Tibial artery (tissue), 4 donors: ENCODE measurements around the gene ZP4.

Experiments used
- DNase-seq, 2 donors: peaks; one replicate each; pipeline ENCODE4 v3.0.0-alpha.2; 2019
- H3K27ac ChIP-seq, 2 donors: fragments of 200-600 bp; sonication (generic) in 1 of 2; 1 replicate in 1 of 2; 2 replicates in 1 of 2; pipeline ENCODE4 v1.5.1; 2018 to 2019; ENCODE audit warnings: mild to moderate bottlenecking in 1 of 2
- H3K27me3 ChIP-seq, 2 donors: fragments of 200-600 bp; sonication (generic) in 1 of 2; one replicate each; pipeline versions ENCODE4 v1.5.1 to v1.6.0; 2016 to 2019
- H3K36me3 ChIP-seq, 3 donors: fragments of 200-600 bp; sonication (generic) in 2 of 3; one replicate each; pipeline ENCODE4 v1.5.1; 2016 to 2019; ENCODE audit warnings: mild to moderate bottlenecking in 2 of 3
- H3K4me1 ChIP-seq, 4 donors: fragments of 200-600 bp; sonication (generic) in 2 of 4; 1 replicate in 3 of 4; 2 replicates in 1 of 4; pipeline ENCODE4 v1.5.1; 2016 to 2019
- H3K4me3 ChIP-seq, 2 donors: fragments of 200-600 bp; sonication (generic) in 1 of 2; 1 replicate in 1 of 2; 2 replicates in 1 of 2; pipeline ENCODE4 v1.5.1; 2018 to 2019; ENCODE audit warnings: mild to moderate bottlenecking in 2 of 2
- H3K9me3 ChIP-seq, 3 donors: fragments of 200-600 bp; sonication (generic) in 1 of 3; one replicate each; pipeline ENCODE4 v1.5.1; 2016 to 2019
- intact Hi-C: fragments of 100-400 bp; cut with DNase I; formaldehyde crosslinking; loops from one replicate; pipeline ENCODE4 v1.15.0; 2023; ENCODE audit warnings: low total_unique reads
- TF ChIP-seq, protein P1 (sequence below), 2 experiments: fragments of 200-600 bp in 1 of 2; fragments of 450-650 bp in 1 of 2; IDR thresholded peaks; one replicate each; pipeline ENCODE4 v1.5.1; 2017 to 2019; ENCODE audit warnings: antibody characterized with exemption in 2 of 2, mild to moderate bottlenecking in 1 of 2, moderate library complexity in 1 of 2

The ZP4 gene

DNA sequence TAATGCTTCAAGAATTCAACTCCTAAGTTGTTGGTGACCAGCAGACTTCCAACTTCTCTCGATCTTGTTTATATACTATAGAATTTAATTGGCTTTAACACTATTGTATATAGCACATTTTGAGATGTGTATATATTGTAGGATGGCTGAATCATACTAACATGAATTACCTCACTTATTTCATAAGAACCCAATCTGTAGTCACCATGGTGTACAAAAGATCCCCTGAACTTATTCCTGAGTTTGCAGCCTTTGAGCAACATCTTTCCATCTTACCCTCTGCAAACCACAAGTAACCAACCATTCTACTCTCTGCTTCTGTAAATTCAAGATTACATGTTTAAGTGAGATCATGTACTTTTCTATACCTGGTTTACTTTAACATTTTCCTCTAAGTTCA is 12.3 kb downstream of the ZP4 start:
- peaks cover 0 to 9% (median 0%) of the 10 kb centered on the region in 4 donors for H3K4me1 ChIP-seq
- no peaks in the 10 kb centered on the region for H3K27me3 ChIP-seq
- TF ChIP-seq, protein P1, sequence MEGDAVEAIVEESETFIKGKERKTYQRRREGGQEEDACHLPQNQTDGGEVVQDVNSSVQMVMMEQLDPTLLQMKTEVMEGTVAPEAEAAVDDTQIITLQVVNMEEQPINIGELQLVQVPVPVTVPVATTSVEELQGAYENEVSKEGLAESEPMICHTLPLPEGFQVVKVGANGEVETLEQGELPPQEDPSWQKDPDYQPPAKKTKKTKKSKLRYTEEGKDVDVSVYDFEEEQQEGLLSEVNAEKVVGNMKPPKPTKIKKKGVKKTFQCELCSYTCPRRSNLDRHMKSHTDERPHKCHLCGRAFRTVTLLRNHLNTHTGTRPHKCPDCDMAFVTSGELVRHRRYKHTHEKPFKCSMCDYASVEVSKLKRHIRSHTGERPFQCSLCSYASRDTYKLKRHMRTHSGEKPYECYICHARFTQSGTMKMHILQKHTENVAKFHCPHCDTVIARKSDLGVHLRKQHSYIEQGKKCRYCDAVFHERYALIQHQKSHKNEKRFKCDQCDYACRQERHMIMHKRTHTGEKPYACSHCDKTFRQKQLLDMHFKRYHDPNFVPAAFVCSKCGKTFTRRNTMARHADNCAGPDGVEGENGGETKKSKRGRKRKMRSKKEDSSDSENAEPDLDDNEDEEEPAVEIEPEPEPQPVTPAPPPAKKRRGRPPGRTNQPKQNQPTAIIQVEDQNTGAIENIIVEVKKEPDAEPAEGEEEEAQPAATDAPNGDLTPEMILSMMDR (IDR thresholded peaks at IDR 0.05): no peak
- no peak for DNase-seq
- no peak overlapping the region for H3K27ac ChIP-seq
- H3K36me3 ChIP-seq: no peaks in the 10 kb centered on the region
- H3K4me3 ChIP-seq: no peak overlapping the region
- H3K9me3 ChIP-seq: no peaks in the 10 kb centered on the region
- intact Hi-C loops: no loop called here

DNA sequence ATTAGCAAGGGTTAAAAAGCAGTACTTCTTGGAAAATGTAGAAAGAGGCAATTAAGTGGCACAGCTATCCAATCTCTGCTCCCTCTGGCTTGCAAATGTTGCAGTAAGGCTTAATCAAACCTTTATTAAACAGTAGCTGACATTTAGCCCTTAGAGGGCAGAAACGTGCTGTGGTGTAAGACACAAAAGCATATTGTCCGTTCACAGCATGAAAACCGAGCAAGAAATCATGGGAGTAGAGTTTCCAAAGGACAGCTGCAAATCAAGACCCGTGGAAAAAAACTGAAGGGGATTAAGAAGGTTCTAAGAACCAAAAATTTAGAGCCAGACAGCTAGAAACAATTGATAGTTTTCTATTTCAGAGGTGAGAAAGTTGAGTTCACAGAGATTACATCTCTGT is 13.1 kb downstream of the ZP4 start:
- no peak overlapping the region for H3K27ac ChIP-seq
- H3K27me3 ChIP-seq: no peaks in the 10 kb centered on the region
- no peaks in the 10 kb centered on the region for H3K36me3 ChIP-seq
- TF ChIP-seq, protein P1 (IDR thresholded peaks at IDR 0.05): no peak
- intact Hi-C loops: no loop called here
- no peak for DNase-seq
- H3K9me3 ChIP-seq: no peaks in the 10 kb centered on the region
- H3K4me1 ChIP-seq: peaks cover 0 to 9% (median 0%) of the 10 kb centered on the region in 4 donors
- H3K4me3 ChIP-seq: no peak overlapping the region

DNA sequence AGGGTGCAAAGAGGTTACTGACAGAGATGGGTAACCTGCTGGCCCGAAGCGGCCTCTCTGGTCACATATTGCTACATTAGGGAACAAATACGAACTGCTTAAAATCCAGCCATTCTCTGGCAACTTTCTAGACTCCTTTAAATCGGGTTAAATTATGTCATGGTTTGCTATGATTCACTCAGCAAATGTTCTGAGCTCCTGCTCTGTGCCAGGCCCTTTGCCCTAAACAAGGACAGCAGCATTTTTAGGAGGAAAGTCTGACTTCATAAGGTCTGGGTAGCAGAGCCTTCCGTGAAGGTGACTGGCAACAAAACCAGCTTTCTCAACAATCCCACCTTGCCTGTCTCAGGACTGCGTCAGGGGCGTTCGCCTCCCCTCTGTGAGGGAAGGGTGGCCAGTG is 15.4 kb downstream of the ZP4 start:
- no peaks in the 10 kb centered on the region for H3K36me3 ChIP-seq
- TF ChIP-seq, protein P1 (IDR thresholded peaks at IDR 0.05): no peak
- no peak overlapping the region for H3K27ac ChIP-seq
- H3K4me3 ChIP-seq: no peak overlapping the region
- DNase-seq: no peak
- no peaks in the 10 kb centered on the region for H3K9me3 ChIP-seq
- peaks cover 0 to 9% (median 0%) of the 10 kb centered on the region in 4 donors for H3K4me1 ChIP-seq
- intact Hi-C loops: no loop called here
- no peaks in the 10 kb centered on the region for H3K27me3 ChIP-seq

DNA sequence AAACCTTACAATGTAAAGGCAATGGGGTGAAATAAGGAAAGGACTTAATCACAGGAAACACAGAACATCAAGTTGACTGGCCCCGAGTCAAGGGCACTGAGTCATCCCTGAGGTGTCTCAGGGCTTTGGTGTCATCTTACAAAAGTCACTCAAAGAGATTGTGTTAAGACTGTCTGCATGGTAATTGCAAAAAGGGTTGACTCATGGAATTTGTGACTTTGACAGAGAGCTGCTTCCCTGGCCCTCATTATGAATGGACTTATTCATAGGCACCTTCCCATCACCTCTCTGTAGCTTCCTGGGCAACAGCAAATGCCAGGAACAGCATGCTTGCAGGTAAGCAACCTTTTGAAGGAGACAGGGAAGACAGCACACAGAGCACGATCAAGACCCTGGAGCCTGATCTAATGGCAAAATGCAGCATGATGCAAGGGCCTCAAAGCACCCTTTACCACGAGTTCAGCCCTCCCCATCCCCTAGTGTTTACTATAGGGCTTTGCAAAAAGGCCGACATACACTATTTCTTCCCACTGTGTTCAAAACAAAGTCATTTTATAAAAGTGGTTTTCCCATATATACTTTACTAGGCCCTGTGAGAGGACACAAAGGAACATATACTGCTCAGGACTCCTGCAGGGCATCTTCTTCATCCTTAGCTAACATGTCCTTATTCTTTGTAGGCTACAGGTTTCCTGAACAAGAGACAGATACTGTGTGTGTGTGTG is 17.1 kb downstream of the ZP4 start:
- Histone ChIP-seq H3K9me3 (no peaks in the 10 kb centered on the region), H3K4me3 (no peak overlapping the region), H3K27ac (no peak overlapping the region), H3K27me3 (no peaks in the 10 kb centered on the region), H3K36me3 (no peaks in the 10 kb centered on the region), H3K4me1 (peaks cover 0 to 9% (median 0%) of the 10 kb centered on the region in 4 donors)
- DNase-seq: no peak
- TF ChIP-seq, protein P1 (IDR thresholded peaks at IDR 0.05): no peak
- intact Hi-C loops: no loop called here

DNA sequence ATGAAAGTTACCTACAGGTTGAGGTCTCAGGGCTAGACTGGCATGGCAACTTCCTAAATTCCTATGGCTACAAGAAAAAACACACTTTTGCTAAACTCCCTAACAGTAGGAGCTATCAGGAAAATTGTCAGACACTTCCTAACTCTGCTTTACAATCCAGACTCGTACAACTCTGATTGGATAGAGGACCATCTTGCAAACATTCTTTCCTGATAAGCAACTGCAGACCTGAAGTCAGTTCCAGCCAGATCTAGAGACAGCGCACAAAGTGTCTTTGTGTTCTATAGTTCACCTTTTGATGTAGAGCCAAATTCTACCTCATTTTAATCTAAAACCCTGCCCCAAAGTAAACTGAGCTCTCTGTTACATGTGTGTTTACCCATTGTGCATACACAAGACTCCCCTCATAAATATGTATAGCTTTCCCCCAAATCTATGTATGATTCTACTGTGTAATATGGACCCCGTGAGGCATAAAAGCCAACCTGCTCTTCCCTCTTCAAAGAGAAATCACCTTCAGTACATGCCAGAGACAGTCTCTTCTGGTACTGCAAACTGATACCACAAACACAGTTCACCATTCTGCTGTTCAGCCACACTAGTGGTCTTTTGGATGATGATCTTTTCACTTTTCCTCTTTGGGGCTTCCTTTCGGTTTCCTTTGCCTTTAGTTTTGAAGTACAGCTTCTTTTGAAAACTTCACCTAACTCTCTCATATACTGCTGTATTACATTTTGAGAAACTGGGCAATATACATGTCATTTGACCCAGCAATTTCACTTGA is 21.7 kb downstream of the ZP4 start:
- Histone ChIP-seq H3K4me1 (peaks cover 0 to 6% (median 3%) of the 10 kb centered on the region in 4 donors), H3K4me3 (no peak overlapping the region), H3K27me3 (no peaks in the 10 kb centered on the region), H3K9me3 (no peaks in the 10 kb centered on the region), H3K27ac (no peak overlapping the region), H3K36me3 (no peaks in the 10 kb centered on the region)
- no peak for DNase-seq
- TF ChIP-seq, protein P1 (IDR thresholded peaks at IDR 0.05): no peak
- intact Hi-C loops: no loop called here
